Gastrocnemius medialis (tissue), 4 donors: Measurements from ENCODE around the gene KIF1A. TPM values are rescaled to one million over a fixed set of nuclear protein-coding genes. Genes with fewer than 3 reads are reported as not detected.

ENCODE experiments used
- ATAC-seq, 2 donors: fragments of 150-250 bp; one replicate each; pipeline ENCODE4 v1.9.1; 2016
- DNase-seq, 2 donors: peaks; one replicate each; pipeline ENCODE4 v3.0.0-alpha.2; 2019
- H3K27ac ChIP-seq, 4 donors: fragments of 200-600 bp; sonication (generic); 1 replicate in 1 of 4; 2 replicates in 3 of 4; pipeline ENCODE4 v1.5.1; 2016 to 2018; ENCODE audit warnings: mild to moderate bottlenecking in 2 of 4, moderate library complexity in 1 of 4
- H3K27me3 ChIP-seq, 3 donors: fragments of 200-600 bp; sonication (generic) in 2 of 3; 1 replicate in 1 of 3; 2 replicates in 2 of 3; pipeline versions ENCODE4 v1.5.1 to v1.6.0; 2016 to 2019; ENCODE audit warnings: mild to moderate bottlenecking in 1 of 3, moderate library complexity in 1 of 3
- H3K36me3 ChIP-seq, 2 donors: fragments of 200-600 bp; sonication (generic) in 1 of 2; one replicate each; pipeline ENCODE4 v1.5.1; 2017 to 2018
- H3K4me1 ChIP-seq, 2 donors: fragments of 200-600 bp; sonication (generic) in 1 of 2; one replicate each; pipeline ENCODE4 v1.5.1; 2016 to 2017; ENCODE audit warnings: mild to moderate bottlenecking in 2 of 2
- H3K4me3 ChIP-seq, 4 donors: fragments of 200-600 bp; sonication (generic) in 3 of 4; 1 replicate in 1 of 4; 2 replicates in 3 of 4; pipeline ENCODE4 v1.5.1; 2016 to 2019; ENCODE audit warnings: mild to moderate bottlenecking in 2 of 4
- H3K9me3 ChIP-seq, 3 donors: fragments of 200-600 bp; sonication (generic) in 2 of 3; 1 replicate in 1 of 3; 2 replicates in 2 of 3; pipeline ENCODE4 v1.5.1; 2016 to 2019
- POLR2A ChIP-seq, 2 donors: fragments of 450-650 bp; IDR thresholded peaks; one replicate each; pipeline ENCODE4 v1.6.1; 2017; ENCODE audit warnings: antibody characterized with exemption in 2 of 2, mild to moderate bottlenecking in 2 of 2, moderate library complexity in 2 of 2
- in situ Hi-C, 4 donors: fragments of 200-750 bp; cut with MboI; loops; one replicate each; pipeline versions ENCODE4 v1.15.0 to v1.8.0; 2017; ENCODE audit warnings: low sequenced_read_pairs in 4 of 4
- intact Hi-C: fragments of 100-400 bp; cut with DNase I; formaldehyde crosslinking; loops from one replicate; pipeline ENCODE4 v1.15.1; 2023; ENCODE audit warnings: low total_unique reads
- total RNA-seq, 4 donors: library from RNA; depleted of rRNA; stranded (reverse); fragments of >200 nt; gene quantifications; one replicate each; pipeline versions ENCODE4 v1.1.0 to v1.2.3, GENCODE V29; 2016
- TF ChIP-seq, protein P1 (sequence below), 5 experiments: fragments of 450-650 bp in 3 of 5; fragments of 200-600 bp in 2 of 5; sonication (generic) in 2 of 5; IDR thresholded peaks in 4 of 5; conservative IDR thresholded peaks in 1 of 5; 1 replicate in 4 of 5; 2 replicates in 1 of 5; pipeline ENCODE4 v1.5.1; 2016 to 2019; ENCODE audit warnings: antibody characterized with exemption in 5 of 5, mild to moderate bottlenecking in 3 of 5, moderate library complexity in 3 of 5

KIF1A gene
- total RNA-seq, 4 donors from 2014 or later: 0.05 to 0.33 (median 0.09) TPM; not detected in 1

DNA sequence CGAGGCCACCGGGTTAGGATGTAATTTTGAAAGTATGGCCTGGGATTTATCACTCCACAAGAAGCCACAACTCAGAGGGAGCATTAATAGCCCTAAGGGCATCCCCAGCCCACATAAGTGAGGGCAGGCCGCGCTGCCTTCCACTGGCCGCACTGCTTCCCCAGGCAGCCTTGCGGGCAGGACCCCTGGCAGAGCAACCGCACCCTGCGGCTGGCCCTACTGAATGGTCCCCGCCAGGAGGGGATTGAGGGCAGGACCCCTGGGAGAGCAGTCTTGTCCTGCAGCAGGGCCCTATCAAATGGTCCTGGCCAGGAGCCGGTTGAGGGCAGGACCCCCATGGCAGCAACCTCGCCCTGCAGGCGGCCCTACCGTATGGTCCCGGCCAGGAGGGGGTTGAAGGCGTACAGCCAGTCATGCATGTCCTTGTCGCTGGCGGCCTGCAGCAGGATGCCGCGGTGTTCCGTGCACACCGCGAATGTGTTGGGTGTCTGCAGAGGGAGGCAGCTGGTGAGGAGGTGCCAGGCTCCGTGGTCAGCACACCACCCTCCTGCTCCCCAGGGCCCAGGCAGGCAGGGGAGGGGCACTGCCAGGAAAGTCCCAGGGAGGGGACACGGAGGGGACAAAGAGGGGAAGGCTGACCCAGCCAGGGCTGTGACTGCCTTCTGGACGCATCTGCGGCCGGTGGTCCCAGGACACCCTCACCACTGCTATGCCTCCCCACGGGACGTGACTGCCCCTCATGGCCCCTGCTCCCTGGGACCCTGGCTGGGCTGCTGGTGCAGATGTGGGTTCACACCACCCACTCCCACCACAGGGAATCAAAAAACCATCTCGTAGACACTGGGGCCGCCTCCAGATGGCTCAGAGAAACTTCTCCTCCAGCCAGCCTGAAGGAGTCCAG lies 102.1 kb downstream of the KIF1A start:
- ATAC-seq (no peak), DNase-seq (no peak)
- intact Hi-C loops: no loop called here
- in situ Hi-C loops: loop anchor here in 3 of 4 donors (25.0 kb wide), 1 partner anchor 206 kb away; no protein-coding TSS in a partner anchor
- H3K27me3 ChIP-seq: no peaks in the 10 kb centered on the region
- TF ChIP-seq POLR2A (IDR thresholded peaks at IDR 0.05): no peak
- TF ChIP-seq, protein P1, sequence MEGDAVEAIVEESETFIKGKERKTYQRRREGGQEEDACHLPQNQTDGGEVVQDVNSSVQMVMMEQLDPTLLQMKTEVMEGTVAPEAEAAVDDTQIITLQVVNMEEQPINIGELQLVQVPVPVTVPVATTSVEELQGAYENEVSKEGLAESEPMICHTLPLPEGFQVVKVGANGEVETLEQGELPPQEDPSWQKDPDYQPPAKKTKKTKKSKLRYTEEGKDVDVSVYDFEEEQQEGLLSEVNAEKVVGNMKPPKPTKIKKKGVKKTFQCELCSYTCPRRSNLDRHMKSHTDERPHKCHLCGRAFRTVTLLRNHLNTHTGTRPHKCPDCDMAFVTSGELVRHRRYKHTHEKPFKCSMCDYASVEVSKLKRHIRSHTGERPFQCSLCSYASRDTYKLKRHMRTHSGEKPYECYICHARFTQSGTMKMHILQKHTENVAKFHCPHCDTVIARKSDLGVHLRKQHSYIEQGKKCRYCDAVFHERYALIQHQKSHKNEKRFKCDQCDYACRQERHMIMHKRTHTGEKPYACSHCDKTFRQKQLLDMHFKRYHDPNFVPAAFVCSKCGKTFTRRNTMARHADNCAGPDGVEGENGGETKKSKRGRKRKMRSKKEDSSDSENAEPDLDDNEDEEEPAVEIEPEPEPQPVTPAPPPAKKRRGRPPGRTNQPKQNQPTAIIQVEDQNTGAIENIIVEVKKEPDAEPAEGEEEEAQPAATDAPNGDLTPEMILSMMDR (IDR thresholded peaks at IDR 0.05 in 4 of 5, conservative IDR thresholded peaks at IDR 0.05 in 1 of 5): no peak
- no peaks in the 10 kb centered on the region for H3K9me3 ChIP-seq
- no peak overlapping the region for H3K4me3 ChIP-seq
- no peaks in the 10 kb centered on the region for H3K4me1 ChIP-seq
- no peaks in the 10 kb centered on the region for H3K36me3 ChIP-seq
- no peak overlapping the region for H3K27ac ChIP-seq

DNA sequence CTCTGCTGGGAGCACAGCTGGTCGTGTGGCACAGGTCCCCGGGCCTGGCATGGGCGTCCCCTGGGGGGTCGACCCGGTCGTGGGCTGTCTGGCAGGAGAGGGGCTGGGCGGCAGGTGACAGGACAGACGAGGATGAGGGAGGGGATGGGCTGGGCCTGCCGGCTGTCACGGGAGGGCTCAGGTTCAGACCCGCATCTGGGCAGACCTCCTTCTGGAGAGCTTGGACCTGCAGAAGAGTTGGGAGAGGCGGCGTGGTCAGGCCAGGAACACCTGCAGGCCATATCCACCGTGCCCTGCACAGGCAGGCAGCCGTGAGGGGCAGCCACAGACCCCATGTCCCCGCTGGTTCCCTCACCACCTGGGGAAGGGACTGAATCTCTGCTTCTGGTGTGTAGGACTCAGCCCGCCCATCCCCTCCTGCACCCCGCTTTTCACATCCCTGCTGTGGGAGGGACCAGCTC lies 102.8 kb downstream of the KIF1A start:
- no peak for DNase-seq
- no peaks in the 10 kb centered on the region for H3K9me3 ChIP-seq
- intact Hi-C loops: no loop called here

DNA sequence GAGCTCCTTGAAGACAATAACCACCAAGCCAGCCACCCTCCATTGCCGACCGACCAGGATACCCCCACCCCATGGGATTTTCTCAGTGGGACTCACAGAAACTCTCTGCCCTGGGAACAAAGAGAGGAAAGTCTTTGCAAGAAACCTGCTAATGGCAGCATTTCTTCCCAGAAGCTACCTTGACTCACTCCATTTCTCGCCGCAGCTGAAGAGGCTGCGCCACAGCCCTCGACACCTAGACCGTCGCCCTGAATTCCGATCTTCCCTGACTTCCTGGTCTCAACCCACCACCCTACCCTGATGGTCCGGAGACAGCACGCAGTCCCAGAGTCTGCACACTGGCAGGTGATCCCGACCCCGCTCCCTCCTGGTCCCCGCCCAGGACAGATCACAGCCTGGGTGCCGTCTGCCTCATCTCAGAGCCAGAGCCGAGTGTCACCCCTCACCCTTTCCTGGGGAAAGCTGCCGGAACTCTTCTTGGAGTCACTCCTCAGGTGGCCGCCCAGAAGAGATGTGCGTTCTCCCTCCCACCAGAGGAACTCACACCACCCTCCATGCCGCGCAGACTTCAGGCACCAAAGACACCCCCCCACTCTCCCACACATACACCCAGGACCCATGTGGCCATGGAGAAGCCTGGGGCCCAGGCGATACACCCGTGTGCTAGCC lies 103.8 kb downstream of the KIF1A start:
- Histone ChIP-seq H3K4me1 (no peaks in the 10 kb centered on the region), H3K27me3 (no peaks in the 10 kb centered on the region), H3K36me3 (no peaks in the 10 kb centered on the region), H3K27ac (no peak overlapping the region), H3K4me3 (no peak overlapping the region), H3K9me3 (no peaks in the 10 kb centered on the region)
- no peak for TF ChIP-seq POLR2A (IDR thresholded peaks at IDR 0.05)
- TF ChIP-seq, protein P1 (IDR thresholded peaks at IDR 0.05 in 4 of 5, conservative IDR thresholded peaks at IDR 0.05 in 1 of 5): no peak
- ATAC-seq (no peak), DNase-seq (no peak)
- intact Hi-C loops (no loop called here), in situ Hi-C loops (loop anchor here in 3 of 4 donors (25.0 kb wide), 1 partner anchor 204 kb away; no protein-coding TSS in a partner anchor)

More for the DNA sequence above, 102.8 kb downstream of the KIF1A start:
- TF ChIP-seq, protein P1 (IDR thresholded peaks at IDR 0.05 in 4 of 5, conservative IDR thresholded peaks at IDR 0.05 in 1 of 5): no peak
- TF ChIP-seq POLR2A (IDR thresholded peaks at IDR 0.05): no peak
- no peaks in the 10 kb centered on the region for H3K27me3 ChIP-seq
- no peak overlapping the region for H3K4me3 ChIP-seq
- no peak for ATAC-seq
- no peaks in the 10 kb centered on the region for H3K36me3 ChIP-seq
- H3K4me1 ChIP-seq: no peaks in the 10 kb centered on the region
- in situ Hi-C loops: loop anchor here in 3 of 4 donors (25.0 kb wide), 1 partner anchor 205 kb away; no protein-coding TSS in a partner anchor
- no peak overlapping the region for H3K27ac ChIP-seq

DNA sequence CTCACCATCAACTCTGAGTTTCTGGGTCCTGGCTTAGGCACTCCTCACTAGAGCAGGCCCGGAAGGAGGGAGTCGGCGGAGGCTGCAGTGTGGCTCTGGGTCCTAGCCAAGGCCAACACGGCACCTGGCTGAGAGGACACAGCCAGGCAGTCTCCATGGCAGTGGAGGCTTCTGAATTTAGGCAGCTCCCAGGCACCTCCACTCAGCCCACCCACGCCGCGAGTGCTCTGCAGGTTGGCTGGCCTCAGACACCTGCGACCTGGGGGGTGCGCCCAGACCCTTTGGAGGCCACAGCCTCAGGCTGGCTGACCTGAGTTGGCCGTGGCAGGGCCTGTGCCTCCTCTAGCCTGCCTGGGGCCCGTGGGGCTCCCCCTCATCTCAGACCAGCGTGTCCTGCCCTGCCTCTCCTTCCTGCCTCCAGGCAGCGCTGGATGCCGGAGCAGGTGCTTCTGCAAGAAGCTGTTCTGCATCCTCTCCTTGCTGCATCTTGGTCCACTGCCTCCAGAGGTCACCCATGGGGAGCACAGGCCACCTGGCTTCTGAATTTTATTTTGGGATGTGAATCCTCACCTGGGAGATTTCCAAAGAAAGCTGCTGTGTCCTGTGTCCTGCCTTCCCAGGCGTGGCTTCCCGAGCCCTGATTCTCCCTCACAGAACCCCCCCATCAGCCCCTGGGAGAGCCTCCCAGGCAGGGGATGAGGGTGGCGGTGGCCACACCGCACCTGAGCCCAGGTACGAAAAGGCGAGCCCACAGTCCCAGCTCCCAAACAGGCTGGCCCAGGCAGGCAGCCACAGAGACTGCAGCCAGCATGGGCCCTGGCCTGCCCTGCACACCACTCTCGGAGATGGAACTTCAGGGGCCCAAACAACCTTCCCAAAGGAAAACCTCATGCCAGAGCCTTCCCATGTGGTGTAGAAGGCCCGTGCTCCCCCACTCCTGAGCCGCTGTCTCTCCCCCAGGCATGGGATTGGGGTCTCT lies 105.0 kb downstream of the KIF1A start:
- in situ Hi-C loops (loop anchor here in 3 of 4 donors (25.0 kb wide), 1 partner anchor 203 kb away; no protein-coding TSS in a partner anchor), intact Hi-C loops (no loop called here)
- no peaks in the 10 kb centered on the region for H3K36me3 ChIP-seq
- no peak overlapping the region for H3K4me3 ChIP-seq
- no peak for ATAC-seq
- TF ChIP-seq, protein P1 (IDR thresholded peaks at IDR 0.05 in 4 of 5, conservative IDR thresholded peaks at IDR 0.05 in 1 of 5): no peak
- TF ChIP-seq POLR2A (IDR thresholded peaks at IDR 0.05): no peak
- DNase-seq: no peak
- H3K27me3 ChIP-seq: peaks cover 0 to 2% (median 0%) of the 10 kb centered on the region in 3 donors
- H3K9me3 ChIP-seq: no peaks in the 10 kb centered on the region
- no peaks in the 10 kb centered on the region for H3K4me1 ChIP-seq
- H3K27ac ChIP-seq: no peak overlapping the region
